Heart right ventricle (tissue), 16 donors: Measurements from ENCODE around the gene PCDH17. TPM values are rescaled to one million over a fixed set of nuclear protein-coding genes. Genes with fewer than 3 reads are reported as not detected.

ENCODE experiments used
- ATAC-seq, 8 donors: fragments of 200-7000 bp; cut with Tn5 transposase; one replicate each; pipeline ENCODE4 v1.9.1; 2020; ENCODE audit warnings: mild to moderate bottlenecking in 8 of 8, moderate library complexity in 8 of 8, moderate number of reproducible peaks in 1 of 8
- DNase-seq, 2 donors: peaks; one replicate each; pipeline ENCODE4 v3.0.0-alpha.2; 2020
- H3K27ac ChIP-seq, 10 donors: fragments of 200-600 bp; sonication (generic) in 2 of 10; one replicate each; pipeline versions ENCODE4 v1.5.0 to v1.8.0; 2020 to 2022; ENCODE audit warnings: mild to moderate bottlenecking in 3 of 10
- H3K27me3 ChIP-seq, 7 donors: fragments of 200-600 bp; one replicate each; pipeline ENCODE4 v1.8.0; 2021 to 2022; ENCODE audit warnings: mild to moderate bottlenecking in 2 of 7
- H3K36me3 ChIP-seq, 9 donors: fragments of 200-600 bp; sonication (generic) in 1 of 9; one replicate each; pipeline versions ENCODE4 v1.5.0 to v1.8.0; 2020 to 2022; ENCODE audit warnings: mild to moderate bottlenecking in 2 of 9
- H3K4me1 ChIP-seq, 9 donors: fragments of 200-600 bp; sonication (generic) in 1 of 9; one replicate each; pipeline versions ENCODE4 v1.5.0 to v1.8.0; 2020 to 2022; ENCODE audit warnings: mild to moderate bottlenecking in 4 of 9
- H3K4me3 ChIP-seq, 10 donors: fragments of 200-600 bp; sonication (generic) in 2 of 10; one replicate each; pipeline versions ENCODE4 v1.5.0 to v1.8.0; 2020 to 2022; ENCODE audit warnings: mild to moderate bottlenecking in 7 of 10, moderate library complexity in 2 of 10
- H3K9me3 ChIP-seq, 11 donors: fragments of 200-600 bp in 10 of 11; sonication (generic) in 2 of 11; one replicate each; pipeline versions ENCODE4 v1.5.0 to v1.8.0; 2013 to 2022; ENCODE audit warnings: mild to moderate bottlenecking in 2 of 11, control low read depth in 1 of 11, moderate library complexity in 1 of 11
- CTCF ChIP-seq, 9 donors: fragments of 200-600 bp; sonication (generic) in 2 of 9; IDR thresholded peaks; one replicate each; pipeline versions ENCODE4 v1.5.0 to v1.8.0; 2021 to 2022; ENCODE audit warnings: antibody characterized with exemption in 9 of 9, mild to moderate bottlenecking in 5 of 9, moderate library complexity in 1 of 9
- WGBS, 2 donors: extraction: QIAGEN DNeasy Blood & Tissue Kit; methylation state at CpG; one replicate each; pipeline ENCODE4 v1.1.7; 2013; ENCODE audit warnings: inconsistent platforms in 1 of 2; 5-methylcytosine and 5-hydroxymethylcytosine counted together
- intact Hi-C, 10 donors: fragments of 100-400 bp; cut with DNase I; formaldehyde crosslinking; loops; one replicate each; pipeline versions ENCODE4 v1.11.1 to v1.14.2; 2022
- polyA plus RNA-seq, 2 donors: library from polyadenylated mRNA; stranded (reverse); fragments of 200-250 nt; gene quantifications; one replicate each; pipeline ENCODE4 v1.2.3, GENCODE V29; 2013
- total RNA-seq, 10 donors: library from RNA; stranded (reverse); fragmentation: NEBNext Ultra II Directional in 3 of 10; extraction: Animal tissue kit (Norgen Biotek cat#: 25700) in 3 of 10; gene quantifications; one replicate each; pipeline versions ENCODE4 v1.2.1 to v1.2.4, GENCODE V29; 2021 to 2023
- donor health status: Arrhythmogenic right ventricular cardiomyopathy.
- donor health status: ischemic (EF 13 %, LVEDD 7.1; RV severe dilation, severe dysfunction).
- donor health status: healthy with polysubstance abuse.
- donor health status: DM: no; HTN: yes; CAD: no.
- donor health status: DM: no; HTN: no; CAD: no.
- donor health status: ischemic (EF 25% LVEDD 6.9; RV normal size, moderate dysfunction).
- donor health status: ischemic (EF 25% LVEDD 5.7; RV mildly dilated, moderate dysfunction).
- donor health status: healthy.
- donor health status: DM: yes; HTN: yes; CAD: no.
- donor health status: Ischemic cardiomyopathy.
- donor health status: ischemic (EF 35%, LVEDD 5.7; RV mildly dilated, moderate dysfunction).
- donor health status: nonischemic (EF 11% LVEDD 7.7; RV severe dilation, severe dysfunction).
- donor health status: DM: yes; HTN: yes; CAD: no.
- donor health status: PGD.
- donor health status: ischemic (EF 29% LVEDD 5.4; RV normal size, mild dysfunction).
- donor health status: nonischemic (EF 23%, LVEDD 6.1; RV moderate dilation, normal function).

Gene PCDH17
- total and polyA plus RNA-seq, 12 donors, result 0.88 to 14.3 (median 3.3) TPM

- ATAC-seq, result no peak
- H3K4me1 ChIP-seq, result no peaks in the 10 kb centered on the region
- 36 to 53% methylated on average over 4 of the region's 4 CpGs for WGBS, 2 donors
- intact Hi-C loops, result no loop called here
- no peak for TF ChIP-seq CTCF (IDR thresholded peaks at IDR 0.05)
- no peaks in the 10 kb centered on the region for H3K27me3 ChIP-seq
- DNase-seq, result no peak
- no peaks in the 10 kb centered on the region for H3K9me3 ChIP-seq
- H3K27ac ChIP-seq, result no peak overlapping the region
- peaks cover 0 to 9% (median 0%) of the 10 kb centered on the region in 9 donors for H3K36me3 ChIP-seq
- no peak overlapping the region for H3K4me3 ChIP-seq
Observed at GRCh38 chr13:57665481-57665880, 33.9 kb downstream of the PCDH17 start.

DNA sequence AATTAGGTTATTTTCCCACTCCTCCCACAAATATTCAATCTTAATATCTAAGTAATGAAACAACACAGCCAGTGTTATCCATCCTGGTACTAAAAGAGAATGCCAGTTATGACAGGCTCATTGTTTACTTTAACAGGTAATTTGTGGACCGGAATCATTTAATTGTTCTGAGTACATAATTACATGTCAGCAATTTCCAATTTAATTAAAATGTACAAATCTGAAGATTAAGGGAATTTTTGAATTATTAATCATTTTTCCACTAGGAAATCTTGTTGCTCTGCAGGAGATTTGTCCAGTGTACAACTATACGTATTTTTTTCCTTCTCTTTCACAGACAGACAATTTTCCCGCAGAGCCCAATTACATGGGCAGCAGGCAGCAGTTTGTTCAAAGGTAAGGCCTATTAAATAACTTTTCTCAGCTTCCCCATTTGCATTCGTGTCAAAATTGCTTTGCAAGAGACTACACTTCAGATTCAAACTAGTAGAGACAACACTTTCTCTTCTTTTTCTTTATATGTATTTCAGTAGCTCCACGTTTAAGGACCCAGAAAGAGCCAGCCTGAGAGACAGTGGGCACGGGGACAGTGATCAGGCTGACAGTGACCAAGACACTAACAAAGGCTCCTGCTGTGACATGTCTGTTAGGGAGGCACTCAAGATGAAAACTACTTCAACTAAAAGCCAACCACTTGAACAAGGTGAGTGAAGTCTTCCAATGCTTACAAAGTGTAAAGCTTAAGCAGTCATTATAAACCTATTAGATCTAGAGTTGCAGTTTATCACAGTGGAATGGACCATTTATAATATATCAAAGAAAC, 34.8 kb downstream of the PCDH17 start:
- TF ChIP-seq CTCF (IDR thresholded peaks at IDR 0.05), result no peak
- ATAC-seq, result no peak
- 91 to 94% methylated on average over 6 of the region's 6 CpGs for WGBS, 2 donors

DNA sequence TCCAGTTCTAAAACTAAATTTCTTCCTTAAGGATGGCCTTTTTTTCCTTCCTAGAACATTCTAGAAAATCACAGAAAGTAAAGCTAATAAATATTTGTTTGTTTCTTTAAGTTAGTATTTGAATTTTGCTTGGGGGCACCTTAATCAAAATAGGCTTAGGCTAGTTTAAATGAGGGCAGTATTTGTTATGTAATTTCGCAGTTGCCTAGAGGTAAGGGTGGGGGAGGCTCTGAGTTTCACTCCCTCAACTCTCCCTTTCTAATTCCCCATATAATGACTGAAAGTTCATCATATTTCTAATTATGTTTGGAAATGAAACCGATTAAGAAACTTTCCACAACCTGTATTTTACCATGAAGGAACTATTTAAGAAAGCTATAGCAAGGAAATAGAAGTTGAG, 40.6 kb downstream of the PCDH17 start:
- ATAC-seq (no peak), DNase-seq (no peak)
- no peak overlapping the region for H3K27ac ChIP-seq
- no peaks in the 10 kb centered on the region for H3K27me3 ChIP-seq
- WGBS, 2 donors, result 85 to 88% methylated on average over 2 of the region's 2 CpGs
- peaks cover 0 to 34% (median 0%) of the 10 kb centered on the region in 9 donors for H3K36me3 ChIP-seq
- H3K4me3 ChIP-seq, result no peak overlapping the region
- TF ChIP-seq CTCF (IDR thresholded peaks at IDR 0.05), result no peak
- no peaks in the 10 kb centered on the region for H3K4me1 ChIP-seq
- intact Hi-C loops, result no loop called here
- H3K9me3 ChIP-seq, result no peaks in the 10 kb centered on the region

More for the DNA sequence above, 34.8 kb downstream of the PCDH17 start:
- intact Hi-C loops, result no loop called here
- no peak overlapping the region for H3K4me3 ChIP-seq
- H3K27me3 ChIP-seq, result no peaks in the 10 kb centered on the region
- DNase-seq, result no peak
- H3K27ac ChIP-seq, result no peak overlapping the region
- H3K9me3 ChIP-seq, result no peaks in the 10 kb centered on the region
- H3K4me1 ChIP-seq, result no peaks in the 10 kb centered on the region
- peaks cover 0 to 9% (median 0%) of the 10 kb centered on the region in 9 donors for H3K36me3 ChIP-seq

GRCh38 chr13:57673197-57673596, 41.7 kb downstream of the PCDH17 start:
- H3K36me3 ChIP-seq, result peaks cover 0 to 34% (median 0%) of the 10 kb centered on the region in 9 donors
- intact Hi-C loops, result no loop called here
- no peaks in the 10 kb centered on the region for H3K4me1 ChIP-seq
- no peaks in the 10 kb centered on the region for H3K27me3 ChIP-seq
- H3K9me3 ChIP-seq, result no peaks in the 10 kb centered on the region
- DNase-seq (no peak), ATAC-seq (no peak)
- H3K27ac ChIP-seq, result no peak overlapping the region
- no peak for TF ChIP-seq CTCF (IDR thresholded peaks at IDR 0.05)
- WGBS, 2 donors, result 48 to 53% methylated on average over 2 of the region's 2 CpGs
- no peak overlapping the region for H3K4me3 ChIP-seq
